SU-DHL-6 (cell line): Measurements from ENCODE around the gene ACE.

Experiments used
- EZH2phosphoT487 ChIP-seq: fragments of 200-600 bp; sonication (generic), shearing (Covaris generic); conservative IDR thresholded peaks from 2 replicates; pipeline ENCODE4 v1.6.1; 2018; ENCODE audit warnings: mild to moderate bottlenecking, antibody characterized with exemption, low read length, moderate library complexity, mixed read lengths
- TF ChIP-seq, protein P1 (sequence below): fragments of 200-600 bp; sonication (generic); IDR thresholded peaks from one replicate; pipeline ENCODE4 v1.5.1; 2017; ENCODE audit warnings: antibody characterized with exemption, mild to moderate bottlenecking, low read length, moderate library complexity; ENCODE audit not compliant: insufficient read depth, poor library complexity, severe bottlenecking

GRCh38 chr17:63440127-63440769, 36.6 kb upstream of the ACE start:
- TF ChIP-seq, protein P1, sequence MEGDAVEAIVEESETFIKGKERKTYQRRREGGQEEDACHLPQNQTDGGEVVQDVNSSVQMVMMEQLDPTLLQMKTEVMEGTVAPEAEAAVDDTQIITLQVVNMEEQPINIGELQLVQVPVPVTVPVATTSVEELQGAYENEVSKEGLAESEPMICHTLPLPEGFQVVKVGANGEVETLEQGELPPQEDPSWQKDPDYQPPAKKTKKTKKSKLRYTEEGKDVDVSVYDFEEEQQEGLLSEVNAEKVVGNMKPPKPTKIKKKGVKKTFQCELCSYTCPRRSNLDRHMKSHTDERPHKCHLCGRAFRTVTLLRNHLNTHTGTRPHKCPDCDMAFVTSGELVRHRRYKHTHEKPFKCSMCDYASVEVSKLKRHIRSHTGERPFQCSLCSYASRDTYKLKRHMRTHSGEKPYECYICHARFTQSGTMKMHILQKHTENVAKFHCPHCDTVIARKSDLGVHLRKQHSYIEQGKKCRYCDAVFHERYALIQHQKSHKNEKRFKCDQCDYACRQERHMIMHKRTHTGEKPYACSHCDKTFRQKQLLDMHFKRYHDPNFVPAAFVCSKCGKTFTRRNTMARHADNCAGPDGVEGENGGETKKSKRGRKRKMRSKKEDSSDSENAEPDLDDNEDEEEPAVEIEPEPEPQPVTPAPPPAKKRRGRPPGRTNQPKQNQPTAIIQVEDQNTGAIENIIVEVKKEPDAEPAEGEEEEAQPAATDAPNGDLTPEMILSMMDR: no peak
- TF ChIP-seq EZH2phosphoT487: no peak
